SIG-M5 (cell line): ENCODE data around the gene MTCH1.
"Not testable (repeated sequence)": the region's sequence is repeated elsewhere in the genome, so short reads cannot be mapped to it uniquely, and the experiment has no call there.

Source experiments
- DNase-seq: peaks from one replicate; lab custom pipeline; 2025; lab: John Stamatoyannopoulos, UW

MTCH1 gene

DNA sequence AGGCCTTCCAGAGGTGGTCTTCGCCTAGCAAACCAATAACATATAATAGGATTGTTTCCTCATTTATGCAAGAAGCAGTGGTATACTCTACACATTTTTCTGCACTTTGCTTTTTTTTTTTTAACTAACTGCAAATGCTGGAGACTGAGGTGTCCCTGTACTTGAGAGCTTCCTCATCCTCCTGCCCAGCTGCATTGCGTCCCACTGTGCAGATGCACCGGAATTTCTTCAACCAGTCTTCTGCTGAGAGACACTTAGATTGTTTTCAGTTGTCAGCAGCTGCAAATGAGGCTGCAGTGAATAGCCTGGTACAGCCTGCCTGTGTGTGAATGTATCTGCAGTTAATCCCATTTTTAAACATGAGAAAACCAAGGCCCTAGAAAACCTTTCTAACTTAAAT, 31.0 kb upstream of the MTCH1 start:
- DNase-seq: no peak

DNA sequence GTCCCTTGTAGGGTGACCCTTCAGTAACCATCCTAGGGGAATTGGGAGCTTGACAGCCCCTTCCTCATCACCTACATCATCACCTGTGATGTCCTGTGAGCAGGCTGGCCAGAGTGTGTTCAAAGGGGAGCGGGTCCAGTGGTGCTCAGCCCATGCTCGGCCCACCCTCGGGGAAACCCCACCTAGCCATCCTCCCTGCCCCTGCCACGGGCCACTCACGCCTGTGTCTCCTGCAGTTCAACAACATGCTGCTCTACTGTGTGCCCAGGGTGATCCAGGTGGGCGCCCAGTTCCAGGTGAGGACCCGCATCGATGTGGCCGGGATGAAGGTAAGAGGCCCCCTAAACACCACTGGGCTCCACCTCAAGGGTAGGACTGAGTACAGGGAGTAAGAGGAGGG, 29.5 kb upstream of the MTCH1 start:
- no peak for DNase-seq

DNA sequence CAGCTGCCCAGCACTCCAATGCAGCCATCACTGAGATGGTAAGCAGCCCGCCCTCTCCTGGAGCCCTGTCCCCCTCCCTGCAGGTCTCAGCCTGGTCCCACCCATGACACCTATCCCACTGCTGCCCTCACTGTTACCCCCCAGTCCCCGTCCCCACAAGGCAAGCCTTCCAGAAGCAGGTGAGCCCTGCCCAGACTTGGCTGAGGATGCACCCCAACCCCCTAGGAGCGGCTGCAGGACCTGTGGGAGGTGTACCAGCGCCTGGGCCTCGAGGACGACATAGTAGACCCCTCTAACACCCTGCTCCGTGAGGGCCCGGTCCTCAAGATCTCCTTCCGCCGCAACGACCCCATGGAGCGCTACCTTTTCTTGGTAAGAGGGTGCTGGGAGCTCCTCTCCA, 28.7 kb upstream of the MTCH1 start:
- no peak for DNase-seq

DNA sequence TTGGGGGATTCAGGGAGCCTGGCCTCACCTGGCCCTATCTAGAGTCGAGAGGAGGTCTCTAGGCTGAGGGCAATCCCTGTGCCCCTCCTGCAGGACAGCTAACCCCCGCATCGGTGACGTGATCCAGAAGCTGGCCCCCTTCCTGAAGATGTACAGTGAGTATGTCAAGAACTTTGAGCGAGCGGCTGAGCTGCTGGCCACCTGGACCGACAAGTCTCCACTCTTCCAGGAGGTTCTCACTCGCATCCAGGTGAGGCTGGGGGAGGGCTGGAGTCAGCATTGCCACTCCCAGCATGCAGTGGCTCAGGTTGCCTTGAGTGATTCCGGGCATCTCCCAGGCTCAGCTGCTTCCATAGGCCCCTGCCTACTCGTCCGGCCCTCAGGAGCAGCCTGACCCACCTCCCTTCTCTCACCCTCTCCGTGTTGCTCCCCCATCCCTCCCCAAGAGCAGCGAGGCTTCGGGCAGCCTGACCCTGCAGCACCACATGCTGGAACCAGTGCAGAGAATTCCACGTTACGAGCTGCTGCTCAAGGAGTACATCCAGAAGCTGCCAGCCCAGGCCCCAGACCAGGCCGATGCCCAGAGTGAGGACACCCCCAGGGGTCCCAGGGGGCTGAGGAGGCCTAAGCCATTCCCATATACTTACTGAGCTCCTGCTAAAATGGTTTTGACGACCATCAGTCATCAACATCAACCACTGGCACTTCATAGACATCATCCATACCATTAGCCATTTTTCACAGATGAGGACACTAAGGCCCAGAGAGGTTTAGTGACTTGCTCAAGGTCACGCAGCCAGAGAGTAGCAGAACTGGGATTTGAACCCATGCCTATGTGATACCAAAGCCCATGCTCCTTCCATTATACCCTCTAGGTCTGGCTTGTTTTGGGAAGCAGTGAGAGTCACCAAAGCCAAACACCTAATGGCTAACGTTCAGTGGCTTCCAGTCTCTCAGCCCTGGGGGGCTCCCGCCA, 27.8 kb upstream of the MTCH1 start:
- DNase-seq: no peak

DNA sequence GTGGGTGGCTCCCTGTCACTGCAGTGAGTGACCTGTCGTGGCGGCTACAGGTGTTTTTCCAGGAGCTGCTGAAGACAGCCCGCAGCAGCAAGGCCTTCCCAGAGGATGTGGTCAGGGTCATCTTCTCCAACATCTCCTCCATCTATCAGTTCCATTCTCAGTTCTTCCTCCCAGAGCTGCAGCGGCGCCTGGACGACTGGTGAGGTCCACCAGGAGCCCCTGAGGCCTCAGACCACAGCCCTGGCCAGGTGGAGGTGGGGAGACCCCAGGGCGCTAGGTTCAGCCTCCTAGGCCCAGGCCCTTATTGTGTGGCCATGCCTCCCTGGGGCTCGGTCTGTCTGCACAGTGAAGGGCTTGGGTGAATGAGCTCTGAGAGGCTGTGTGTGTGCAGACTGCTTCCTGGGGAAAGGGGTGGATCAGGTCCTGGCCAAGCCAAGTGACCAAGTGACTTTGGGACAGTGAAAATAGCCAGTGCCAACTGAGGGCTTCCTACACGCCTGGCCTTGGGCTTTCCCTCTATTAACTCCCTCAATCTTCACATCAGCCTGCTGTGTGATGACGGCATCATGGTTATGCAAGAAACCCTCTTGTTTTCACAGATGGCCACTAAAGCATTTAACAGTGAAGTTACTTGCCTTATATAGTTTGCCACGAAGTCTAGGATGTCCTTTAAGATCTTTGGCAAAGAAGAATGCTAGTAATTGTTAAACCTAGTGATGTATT, 25.8 kb upstream of the MTCH1 start:
- DNase-seq: no peak

DNA sequence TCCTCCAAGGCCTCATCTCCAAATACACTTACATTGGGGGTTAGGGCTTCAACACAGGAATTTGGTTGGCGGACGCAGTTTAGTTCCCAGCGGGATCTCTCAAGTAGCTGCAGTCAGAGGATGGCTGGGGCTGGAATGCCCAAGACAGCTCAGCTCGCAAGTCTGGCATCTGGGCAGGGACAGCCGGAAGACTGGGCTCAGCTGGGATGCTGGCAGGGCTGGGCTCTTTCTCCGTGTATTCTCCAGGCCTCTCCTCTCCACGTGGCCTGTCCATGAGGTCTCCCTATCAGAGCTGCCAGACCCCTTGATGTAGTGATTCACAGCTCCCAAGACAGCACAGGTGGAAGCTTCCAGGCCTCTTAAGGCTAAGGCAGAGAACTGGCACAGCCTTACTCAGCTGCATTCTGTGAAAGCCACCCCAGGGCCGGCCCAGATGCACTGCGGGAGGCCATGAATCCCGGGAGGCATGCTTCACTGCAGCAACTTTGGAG, 24.5 kb upstream of the MTCH1 start:
- no peak for DNase-seq

DNA sequence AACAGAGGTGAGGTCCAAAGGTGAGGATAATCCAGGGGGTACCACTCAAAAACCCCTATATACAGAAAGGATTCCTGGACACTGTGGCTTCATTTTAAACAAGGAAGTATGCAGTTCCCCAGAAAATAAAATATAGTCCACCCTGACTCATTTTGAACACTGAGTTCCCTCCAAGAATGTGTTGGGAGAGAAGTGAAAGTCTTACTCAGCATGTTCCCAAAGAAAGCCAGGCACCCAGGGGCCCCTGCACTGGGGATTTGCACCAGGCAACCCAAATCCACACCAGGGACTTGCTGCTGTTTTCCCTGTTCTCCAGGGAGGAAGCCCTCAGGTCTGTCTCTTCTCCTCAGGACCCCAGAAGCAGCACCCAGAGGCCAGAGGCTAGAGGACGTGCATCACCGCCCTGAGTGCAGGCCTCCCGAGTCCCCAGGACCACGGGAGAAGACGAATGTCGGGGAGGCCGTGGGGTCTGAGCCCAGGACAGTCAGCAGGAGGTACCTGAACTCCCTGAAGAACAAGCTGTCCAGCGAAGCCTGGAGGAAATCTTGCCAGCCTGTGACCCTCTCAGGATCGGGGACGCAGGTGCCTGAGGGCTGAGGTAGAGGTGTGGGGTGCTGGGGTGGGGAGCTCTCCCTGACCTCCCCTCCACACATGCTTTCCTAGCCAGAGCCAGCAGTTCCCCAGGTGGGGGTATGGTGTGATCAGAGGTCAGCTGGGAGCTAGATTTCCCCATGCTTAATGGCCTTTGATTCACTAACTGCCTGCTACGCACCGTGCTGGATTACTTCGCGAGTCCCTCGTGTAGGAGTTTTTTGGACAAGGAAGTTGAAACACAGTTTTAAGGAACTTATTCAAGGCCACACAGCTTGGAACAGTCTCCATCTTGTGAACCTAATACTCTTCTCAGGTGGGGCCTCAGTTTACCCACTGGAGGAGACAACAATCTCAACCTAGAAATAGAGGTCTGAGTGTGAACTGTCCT, 22.8 kb upstream of the MTCH1 start:
- no peak for DNase-seq

DNA sequence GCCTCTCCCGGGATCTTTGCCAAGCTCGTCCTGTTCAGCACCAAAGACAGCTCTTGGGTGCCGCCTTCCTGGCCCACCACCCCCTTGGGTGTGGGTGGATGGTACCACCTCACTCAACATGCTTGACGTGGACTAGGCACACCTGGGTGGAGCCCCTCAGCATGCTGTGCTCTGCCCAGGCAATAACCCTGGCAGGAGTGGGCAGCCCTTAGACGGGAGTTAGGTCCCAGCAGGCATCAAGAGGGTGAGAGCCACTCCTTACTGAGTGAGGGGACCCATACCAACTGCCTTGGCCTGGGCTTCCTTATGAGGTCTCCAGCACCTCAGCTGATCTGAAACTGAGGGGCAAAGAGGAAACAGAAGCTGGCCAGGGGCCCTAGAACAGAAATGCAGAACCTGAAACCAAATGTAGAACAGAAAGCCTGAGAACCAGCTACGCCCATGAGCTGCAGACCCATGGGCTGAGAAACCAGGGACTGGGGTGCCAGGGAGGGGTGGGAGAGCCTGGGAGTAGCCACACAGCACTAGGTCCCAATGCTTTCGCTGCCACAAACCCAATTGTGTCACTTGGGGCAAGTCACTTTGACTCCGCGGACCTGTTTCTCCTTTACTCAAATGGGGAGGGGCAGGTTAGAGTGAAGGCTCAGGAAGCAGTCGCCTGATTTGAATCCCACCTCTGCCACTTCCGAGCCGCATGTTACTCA, 21.5 kb upstream of the MTCH1 start:
- peak; percentile 33 for DNase-seq

DNA sequence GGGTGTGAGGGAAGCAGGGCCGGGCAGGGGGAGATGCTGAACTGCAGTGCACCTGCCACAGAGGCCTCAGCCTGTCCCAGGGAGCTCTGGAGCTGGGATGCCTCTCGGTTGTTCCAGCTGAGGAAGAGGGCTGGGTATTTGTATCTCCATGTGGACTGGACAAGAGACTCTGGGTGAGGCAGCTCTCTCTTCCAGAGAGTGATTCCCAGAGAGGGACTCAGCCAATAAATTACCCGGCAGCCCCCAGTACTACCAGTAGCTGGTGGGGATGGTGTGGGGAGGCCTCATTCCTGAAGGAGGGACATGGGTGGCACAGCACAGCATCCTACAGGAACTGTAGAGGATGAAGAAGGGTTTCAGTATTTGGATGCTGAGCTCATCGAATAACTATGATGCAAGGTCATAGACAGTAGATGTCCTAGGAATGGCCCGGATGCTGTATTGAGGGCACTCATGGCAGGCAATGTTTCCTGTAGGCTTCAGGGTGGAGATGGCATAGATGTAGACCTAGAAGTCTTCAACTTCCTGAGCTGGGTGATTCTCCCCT, 20.9 kb upstream of the MTCH1 start:
- DNase-seq: no peak

DNA sequence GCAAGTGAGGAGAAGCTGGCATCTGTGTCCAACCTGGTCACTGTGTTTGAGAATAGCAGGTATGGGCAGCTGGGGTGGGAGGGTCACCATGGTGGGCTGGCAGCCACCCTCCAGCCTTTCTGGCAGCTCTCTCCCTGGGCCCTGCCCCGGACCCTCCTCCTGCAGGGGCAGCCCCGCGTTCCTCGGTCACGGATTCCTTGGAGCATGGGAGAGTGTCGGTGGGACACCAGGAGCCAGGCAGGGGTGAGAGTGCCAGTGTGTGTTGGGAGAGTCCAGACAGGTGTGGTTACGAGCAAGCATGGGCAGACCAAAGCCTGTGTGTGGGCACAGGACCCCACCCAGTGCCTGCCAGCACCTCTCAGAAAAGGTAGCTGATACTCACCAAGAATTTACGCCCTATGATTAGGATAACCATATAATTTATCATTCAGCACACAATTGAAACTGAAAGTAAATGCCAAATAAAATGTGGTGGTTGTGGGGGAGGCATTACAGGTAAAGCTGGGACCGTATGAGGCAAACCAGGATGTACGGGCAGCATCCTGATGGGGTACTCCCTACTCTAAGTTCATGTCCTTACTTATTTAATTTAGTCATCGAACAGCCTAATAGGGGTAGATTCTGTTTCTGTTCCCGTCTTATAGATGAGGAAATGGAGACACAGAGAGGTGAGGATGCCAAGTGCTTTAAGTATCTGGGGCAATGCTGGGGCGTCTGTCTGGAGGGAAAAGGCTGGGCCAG, 20.0 kb upstream of the MTCH1 start:
- no peak for DNase-seq

DNA sequence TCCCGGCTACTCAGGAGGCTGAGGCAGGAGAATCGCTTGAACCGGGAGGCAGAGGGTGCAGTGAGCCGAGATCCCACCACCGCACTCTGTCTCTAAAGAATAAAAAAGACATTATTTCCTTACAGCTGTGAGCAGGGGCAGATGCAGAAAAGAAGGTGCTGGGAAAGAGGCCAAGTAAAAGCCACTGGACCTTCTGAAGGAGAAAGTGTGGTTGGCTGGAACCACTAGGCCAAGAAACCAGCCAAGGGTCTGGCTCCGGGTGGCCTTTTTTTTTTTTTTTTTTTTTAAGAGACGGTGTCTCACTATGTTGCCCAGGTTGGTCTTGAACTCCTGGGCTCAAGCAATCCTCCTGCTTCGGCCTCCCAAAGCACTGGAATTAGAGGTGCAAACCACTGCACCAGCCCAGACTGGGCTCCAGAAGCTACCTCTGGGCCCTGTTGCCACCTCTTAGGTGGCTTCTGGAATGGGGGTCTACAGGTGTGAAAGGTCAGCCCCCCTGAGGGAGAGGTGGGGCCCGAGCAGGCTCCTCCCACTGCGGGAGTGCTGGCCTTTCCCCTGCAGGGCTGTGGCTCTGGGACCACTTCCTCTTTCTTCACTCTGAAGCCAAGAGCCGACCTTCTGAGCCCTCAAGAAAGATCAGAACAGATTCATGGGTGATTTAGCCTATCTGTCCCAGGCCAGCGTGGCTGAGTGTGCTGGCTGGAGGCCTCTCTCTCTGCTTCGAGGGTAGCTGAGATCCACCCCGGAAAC, 19.2 kb upstream of the MTCH1 start, which contains the start of gene FGD2:
TSS of gene FGD2 (plus strand) at position 595 of the 750 bp plus-strand sequence. CDS start 163 bp downstream, outside the sequence.
- DNase-seq: no peak

DNA sequence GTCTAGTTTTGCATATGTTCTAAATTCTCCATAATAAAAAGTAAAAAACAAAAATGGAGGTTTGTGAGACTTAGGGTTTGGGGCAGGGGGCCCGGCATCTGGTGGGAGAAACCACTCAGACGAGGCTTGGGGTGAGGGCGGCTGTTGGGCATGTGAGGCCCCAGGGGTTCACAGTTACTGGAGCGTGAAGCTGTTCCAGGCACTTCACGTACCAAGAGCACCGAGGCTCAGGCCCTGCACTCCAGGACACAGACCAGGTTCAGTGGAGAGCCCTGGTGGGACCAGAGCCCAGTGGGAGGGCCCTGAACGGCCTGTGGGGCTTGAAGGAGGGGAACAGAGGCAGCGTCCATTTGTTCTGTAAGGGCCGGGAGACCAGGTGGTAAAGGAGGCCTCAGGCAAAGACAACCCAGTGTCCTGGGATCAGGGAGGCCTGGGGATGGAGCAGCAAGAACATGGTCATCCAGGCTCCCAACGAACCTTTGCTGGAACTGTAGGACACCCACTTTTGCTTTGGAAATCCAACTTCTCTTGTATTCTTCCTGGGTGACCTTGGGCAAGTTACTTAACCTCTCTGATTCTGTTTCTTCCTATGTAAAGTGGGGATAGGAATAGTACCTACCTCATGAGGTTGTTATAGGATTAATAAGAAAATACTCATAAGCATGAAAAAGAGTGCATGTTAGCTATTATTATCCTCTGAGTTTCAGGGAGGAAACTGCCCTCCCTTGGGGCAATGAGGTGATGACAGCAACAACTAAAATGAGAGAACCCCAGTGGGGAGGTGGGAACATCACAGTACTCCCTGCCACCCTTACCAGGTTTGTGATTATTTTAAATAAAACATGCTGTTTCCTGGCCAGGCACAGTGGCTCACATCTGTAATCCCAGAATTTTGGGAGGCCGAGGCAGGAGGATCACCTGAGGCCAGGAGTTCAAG, 18.3 kb upstream of the MTCH1 start:
- DNase-seq: no peak

DNA sequence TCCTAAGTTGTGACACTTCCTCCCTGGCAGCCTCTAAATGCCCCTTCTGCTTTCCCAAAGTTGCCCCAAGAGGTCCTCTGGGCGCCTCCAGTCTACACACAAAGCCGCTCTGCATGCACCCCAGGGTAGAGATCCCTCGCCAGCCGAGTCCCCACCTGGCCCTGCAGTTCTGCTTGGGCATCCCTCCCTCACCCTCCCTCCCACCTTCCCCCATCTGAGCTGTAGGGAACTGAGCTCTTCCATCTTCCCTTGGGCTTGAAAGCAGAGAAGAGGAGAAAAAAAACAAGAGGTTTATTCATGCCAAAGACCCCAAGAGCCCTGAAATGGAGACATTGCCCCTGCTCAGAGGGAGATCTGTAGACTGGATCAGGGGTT, 13.7 kb upstream of the MTCH1 start:
- no peak for DNase-seq

DNA sequence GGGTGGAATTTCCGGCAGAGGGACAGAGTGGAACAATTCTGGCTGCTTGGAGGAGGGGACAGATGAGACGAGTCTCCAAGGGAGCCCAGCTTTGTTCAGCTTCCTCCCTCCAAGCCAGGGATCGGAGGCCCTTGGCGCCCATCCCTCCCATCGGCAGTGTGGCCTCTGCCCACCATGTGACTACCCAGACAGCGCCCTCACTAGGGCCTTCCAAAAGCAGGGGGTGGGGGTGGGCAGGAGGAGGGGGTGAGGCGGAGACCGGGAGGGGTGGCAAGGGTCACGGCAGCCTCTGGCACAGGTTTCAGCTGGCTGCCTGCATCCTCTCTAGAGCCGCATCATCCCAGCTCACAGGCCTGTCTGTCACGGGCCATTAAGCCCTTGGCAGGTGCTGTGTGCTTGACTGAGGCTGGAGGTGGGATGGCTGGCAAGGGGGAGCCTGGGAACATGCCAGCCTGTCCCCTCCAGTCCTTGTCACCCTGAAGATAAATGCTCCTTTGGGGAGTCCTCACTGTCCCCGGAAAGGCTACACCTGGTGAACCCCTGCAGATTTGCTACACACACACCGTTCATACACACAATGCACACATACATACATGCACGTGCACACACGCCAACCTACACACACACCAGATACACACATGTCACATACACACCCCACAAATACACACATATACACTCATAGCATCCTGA, 13.2 kb upstream of the MTCH1 start:
- DNase-seq: no peak

DNA sequence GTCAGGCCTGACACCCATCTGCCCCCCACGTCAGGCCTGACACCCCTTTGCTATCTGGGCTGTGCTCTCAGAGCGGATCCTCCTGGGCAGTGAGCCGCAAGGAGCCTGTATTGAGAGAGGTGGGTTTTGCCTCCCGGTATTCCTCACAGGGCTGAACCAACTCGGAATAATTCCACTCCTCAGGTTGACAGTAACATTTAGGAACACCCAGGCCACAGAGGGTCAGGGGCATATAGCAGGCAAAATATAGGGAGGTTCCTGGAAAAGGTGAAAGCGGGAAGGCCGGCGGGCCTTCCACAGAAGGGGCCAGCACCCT, 12.7 kb upstream of the MTCH1 start:
- no peak for DNase-seq

DNA sequence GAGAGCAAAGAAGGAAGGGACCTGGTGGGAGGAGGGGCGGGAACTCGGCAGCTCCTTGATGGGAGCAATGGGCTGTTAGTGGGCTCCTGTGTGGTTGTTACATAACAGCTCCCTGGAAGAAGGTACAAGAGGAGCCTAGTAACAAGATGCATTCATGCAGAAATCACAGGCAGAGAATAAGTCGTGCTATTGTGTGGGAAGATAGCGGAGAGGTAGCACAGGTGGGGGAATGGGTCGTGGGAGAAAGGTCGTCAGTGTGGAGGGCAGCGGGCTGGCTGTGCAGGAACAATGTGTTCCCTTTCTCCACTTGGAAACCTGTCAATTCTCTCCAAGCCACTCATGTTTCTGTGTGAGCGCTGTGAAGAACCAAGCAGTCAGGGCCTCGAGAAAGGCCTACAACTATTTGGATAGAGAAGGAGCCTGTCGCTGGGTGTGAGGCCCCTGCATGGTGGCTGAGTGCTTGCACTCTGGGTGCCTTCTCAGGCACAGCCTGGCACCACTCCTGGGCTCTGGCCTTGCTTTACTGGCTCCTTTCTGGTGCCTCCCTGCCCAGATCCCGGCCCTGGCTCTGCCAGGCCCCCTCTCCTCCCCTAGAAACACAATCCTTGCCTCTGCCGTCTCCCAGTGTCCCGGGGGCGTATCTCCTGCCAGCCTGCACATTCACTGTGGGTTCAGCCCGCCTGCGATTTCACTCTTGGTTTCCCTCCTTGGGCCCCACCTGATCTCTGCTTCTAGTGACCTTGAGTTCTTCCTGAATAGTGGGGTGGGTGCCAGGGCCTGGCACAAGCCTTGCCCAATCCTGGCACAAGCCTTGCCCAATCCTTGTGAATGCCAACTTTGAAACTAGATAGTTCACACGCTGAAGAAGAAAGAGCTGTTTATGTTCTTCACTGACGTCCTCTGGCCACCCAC, 12.1 kb upstream of the MTCH1 start:
- DNase-seq: no peak

DNA sequence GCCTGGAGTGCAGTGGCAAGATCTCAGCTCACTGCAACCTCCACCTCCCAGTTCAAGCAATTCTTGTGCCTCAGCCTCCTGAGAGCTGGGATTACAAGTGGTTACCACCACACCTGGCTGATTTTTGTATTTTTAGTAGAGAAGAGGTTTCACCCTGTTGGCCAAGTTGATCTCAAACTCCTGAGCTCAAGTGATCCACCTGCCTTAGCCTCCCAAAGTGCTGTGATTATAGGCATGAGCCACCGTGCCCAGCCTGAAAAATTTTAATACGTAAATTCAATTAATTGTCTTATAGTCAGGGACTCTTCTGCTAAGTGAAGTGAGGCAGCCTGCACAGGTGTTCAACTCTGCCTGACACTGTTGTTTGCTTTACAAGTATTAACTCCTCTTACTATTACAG, 4.4 kb upstream of the MTCH1 start:
- not testable (repeated sequence) for DNase-seq
